Measurements from ENCODE around the gene CACNB3. TPM values are rescaled to one million over a fixed set of nuclear protein-coding genes. Genes with fewer than 3 reads are reported as not detected.
"Not testable (repeated sequence)": the region's sequence is repeated elsewhere in the genome, so short reads cannot be mapped to it uniquely, and the experiment has no call there.

The CACNB3 gene
- total RNA-seq, 1 donor from 2014 or later, result 13.2 TPM

GRCh38 chr12:48852734-48853688 lies 34.7 kb downstream of the CACNB3 start:
- DNase-seq (ENCODE audit: low spot score), result no peak

DNA sequence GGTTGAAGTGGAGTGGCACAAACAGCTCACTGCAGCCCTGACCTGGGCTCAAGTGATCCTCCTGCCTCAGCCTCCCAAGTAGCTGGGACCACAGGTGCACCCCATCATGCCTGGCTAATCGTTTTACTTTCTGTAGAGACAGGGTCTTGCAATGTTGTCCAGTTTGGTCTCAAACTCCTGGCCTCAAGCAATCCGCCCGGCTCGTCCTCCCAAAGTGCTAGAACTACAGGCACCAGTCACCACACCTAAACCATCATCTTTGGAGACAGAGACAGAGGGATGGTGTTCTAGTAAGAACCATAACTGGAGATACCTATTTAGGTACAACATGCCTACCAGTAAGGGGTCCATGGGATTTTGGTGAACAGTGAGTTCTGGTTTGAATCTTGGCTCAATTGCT lies 36.2 kb downstream of the CACNB3 start:
- DNase-seq (ENCODE audit: low spot score), result no peak

- DNase-seq (ENCODE audit: low spot score), result not testable (repeated sequence)
Measured at GRCh38 chr12:48854932-48855331, 36.6 kb downstream of the CACNB3 start.

DNA sequence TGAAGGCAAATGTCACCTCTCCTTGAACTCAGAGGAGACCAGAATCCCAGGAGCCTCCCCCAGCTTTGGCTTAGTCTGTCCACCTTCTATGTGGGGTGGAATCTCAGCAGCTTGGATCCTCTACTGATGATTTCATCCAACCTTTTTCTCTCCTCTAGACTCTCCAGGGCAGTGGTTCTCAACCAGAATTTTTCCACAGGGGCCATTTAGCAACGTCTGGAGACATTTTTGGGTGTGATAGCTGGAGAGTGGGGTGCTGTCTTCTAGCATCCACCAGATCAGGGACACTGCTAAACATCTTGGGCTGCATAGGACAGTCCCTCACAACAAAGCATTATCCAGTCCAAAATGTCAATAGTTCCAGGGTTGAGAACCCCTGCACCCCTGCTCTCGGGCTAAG lies 38.1 kb downstream of the CACNB3 start:
- no peak for DNase-seq (ENCODE audit: low spot score)

- no peak for DNase-seq (ENCODE audit: low spot score)
Measured at GRCh38 chr12:48857278-48857994, 39.1 kb downstream of the CACNB3 start.

DNA sequence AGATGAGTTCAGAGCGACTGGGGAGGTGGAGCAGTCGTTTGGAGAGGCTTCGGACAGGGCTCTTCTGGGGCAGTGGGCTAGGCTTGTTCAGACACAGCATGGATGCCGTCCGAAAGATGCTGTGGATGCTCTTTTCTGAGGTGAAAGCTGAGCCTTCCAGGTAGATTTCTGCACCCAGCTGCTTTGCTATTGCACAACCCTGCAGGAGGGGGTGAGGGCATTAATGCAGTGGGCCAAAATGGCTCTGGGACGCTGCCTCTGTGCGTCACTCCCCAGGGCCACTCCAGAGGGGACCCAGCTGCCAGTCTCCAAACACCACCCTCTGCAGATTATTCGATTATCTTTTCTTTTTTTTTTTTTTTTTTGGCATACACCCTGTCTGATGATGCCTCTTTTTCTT lies 39.7 kb downstream of the CACNB3 start:
- DNase-seq (ENCODE audit: low spot score), result no peak

DNA sequence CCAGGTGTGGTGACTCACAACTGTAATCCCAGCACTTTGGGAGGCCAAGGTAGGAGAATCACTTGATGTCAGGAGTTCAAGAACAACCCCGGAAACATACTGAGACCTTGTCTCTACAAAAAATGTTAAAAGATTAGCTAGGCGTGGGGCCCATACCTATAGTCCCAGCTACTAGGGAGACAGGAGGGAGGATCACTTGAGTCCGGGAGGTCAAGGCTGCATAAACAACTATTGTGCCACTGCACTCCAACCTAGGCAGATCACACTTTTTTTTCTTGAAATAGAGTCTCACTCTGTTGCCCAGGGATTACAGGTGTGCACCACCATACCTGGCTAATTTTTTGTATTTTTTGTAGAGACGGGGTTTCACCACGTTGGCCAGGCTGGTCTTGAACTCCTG lies 41.3 kb downstream of the CACNB3 start:
- DNase-seq (ENCODE audit: low spot score), result no peak

DNA sequence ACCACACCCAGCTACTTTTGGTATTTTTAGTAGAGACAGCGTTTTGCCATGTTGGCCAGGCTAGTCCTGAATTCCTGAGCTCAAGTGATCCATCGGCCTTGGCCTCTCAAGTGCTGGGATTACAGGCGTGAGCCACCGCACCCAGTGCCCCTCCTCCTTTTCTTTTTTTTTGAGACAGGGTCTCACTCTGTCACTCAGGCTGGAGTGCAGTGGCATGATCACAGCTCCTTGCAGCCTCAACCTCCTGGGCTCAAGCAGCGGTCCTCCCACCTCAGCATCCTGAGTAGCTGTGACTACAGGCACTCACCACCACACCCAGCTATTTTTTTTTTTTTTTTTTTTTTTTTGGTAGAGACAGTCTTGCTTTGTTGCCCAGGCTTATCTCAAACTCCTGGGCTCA lies 41.9 kb downstream of the CACNB3 start:
- not testable (repeated sequence) for DNase-seq (ENCODE audit: low spot score)

- DNase-seq (ENCODE audit: low spot score), result no peak
Measured at GRCh38 chr12:48861111-48861510, 42.8 kb downstream of the CACNB3 start.

GRCh38 chr12:48862760-48863159 lies 44.5 kb downstream of the CACNB3 start:
- no peak for DNase-seq (ENCODE audit: low spot score)

DNA sequence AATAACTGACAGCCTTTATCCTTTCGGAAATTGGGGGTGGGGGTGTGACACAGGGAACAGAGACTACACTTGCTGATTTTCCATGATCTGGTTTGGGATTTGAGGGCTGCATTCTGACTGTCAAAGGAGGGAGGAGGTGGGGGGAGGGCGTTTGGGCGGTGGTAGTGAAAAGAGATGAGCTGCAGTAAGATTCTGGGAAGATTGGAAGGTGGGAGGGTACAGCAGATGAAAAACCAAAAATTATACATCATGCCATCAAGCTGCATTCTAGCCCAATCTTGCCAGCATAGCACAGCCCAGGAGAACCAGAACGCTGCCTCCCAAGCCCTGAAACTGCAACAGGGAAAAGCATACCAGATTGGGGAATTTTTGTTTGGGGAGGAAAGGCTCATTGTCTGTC lies 45.0 kb downstream of the CACNB3 start:
- DNase-seq (ENCODE audit: low spot score), result no peak

GRCh38 chr12:48865281-48866051 lies 47.2 kb downstream of the CACNB3 start, which contains the start of gene RND1:
Gene RND1 (minus strand): TSS chr12:48865870. CDS start chr12:48865767, 103 bp downstream.
- DNase-seq (ENCODE audit: low spot score), result peak; percentile 92

DNA sequence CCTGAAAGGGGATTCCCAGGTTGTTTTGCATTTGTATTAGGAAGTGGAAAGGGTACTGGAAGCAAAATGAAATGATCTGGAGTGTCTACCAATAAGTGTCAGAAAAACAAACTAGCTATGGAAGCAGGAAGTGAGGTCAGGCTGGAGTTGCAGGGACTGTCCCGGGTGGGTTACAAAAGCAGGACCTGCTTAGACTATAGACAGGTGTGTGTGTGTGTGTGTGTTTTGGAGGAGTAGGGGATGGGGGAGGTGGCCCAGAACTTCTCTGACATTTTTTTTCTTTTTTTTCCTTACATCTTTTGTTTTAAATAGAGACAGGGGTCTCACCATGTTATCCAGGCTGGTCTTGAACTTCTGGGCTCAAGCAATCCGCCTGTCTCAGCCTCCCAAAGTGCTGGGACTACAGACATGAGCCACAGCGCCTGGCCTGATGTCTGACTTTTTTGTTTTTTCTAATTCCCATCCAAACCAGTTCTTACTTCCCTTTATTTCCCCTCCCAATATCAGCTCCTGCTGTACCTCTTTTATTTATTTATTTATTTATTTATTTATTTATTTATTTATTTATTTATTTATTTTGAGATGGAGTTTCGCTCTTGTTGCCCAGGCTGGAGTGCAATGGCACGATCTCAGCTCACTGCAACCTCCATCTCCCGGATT lies 47.9 kb downstream of the CACNB3 start:
- DNase-seq (ENCODE audit: low spot score), result no peak

DNA sequence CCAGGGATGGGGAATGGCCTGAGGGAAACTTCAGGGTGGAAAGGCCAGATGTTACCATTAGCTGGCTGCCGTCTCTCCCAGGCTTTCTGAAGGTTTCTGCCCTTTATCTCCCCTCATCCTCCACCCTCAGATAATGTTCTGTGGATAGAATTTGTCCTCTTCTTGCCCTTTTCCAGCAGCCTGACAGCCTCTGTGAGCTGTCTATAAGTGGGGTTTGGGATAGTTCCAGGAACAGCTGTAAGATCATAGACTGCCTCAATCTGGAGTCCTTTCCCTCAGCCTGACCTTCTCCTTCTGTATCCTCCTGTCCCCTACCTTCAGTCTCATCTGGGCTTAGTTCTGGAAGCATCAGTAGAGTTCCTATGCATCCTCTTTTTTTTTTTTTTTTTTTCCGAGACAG lies 50.2 kb downstream of the CACNB3 start:
- no peak for DNase-seq (ENCODE audit: low spot score)

GRCh38 chr12:48869191-48869590 lies 50.9 kb downstream of the CACNB3 start:
- no peak for DNase-seq (ENCODE audit: low spot score)

GRCh38 chr12:48873096-48873495 lies 54.8 kb downstream of the CACNB3 start:
- no peak for DNase-seq (ENCODE audit: low spot score)

- DNase-seq (ENCODE audit: low spot score), result not testable (repeated sequence)
Measured at GRCh38 chr12:48873534-48873933, 55.2 kb downstream of the CACNB3 start.

GRCh38 chr12:48875944-48876515 lies 57.7 kb downstream of the CACNB3 start:
- no peak for DNase-seq (ENCODE audit: low spot score)

All from mesenteric fat pad (tissue), 1 donor.